ENCODE measurements around the gene RAB23.
A peak's percentile ranks its signal among the peaks of the same experiment; 100 is the strongest.

Gene RAB23

GRCh38 chr6:57165080-57165479 is 57.0 kb downstream of the RAB23 start:
- no peak for TF ChIP-seq CTCF (IDR thresholded peaks at IDR 0.05; ENCODE audit: insufficient read depth, low read depth, low read length, missing control alignments)
- DNase-seq (ENCODE audit: low read depth), result no peak
- no peak overlapping the region for H3K4me3 ChIP-seq (ENCODE audit: low read length)

GRCh38 chr6:57163956-57164355 is 58.2 kb downstream of the RAB23 start:
- no peak overlapping the region for H3K4me3 ChIP-seq (ENCODE audit: low read length)
- no peak for TF ChIP-seq CTCF (IDR thresholded peaks at IDR 0.05; ENCODE audit: insufficient read depth, low read depth, low read length, missing control alignments)
- DNase-seq (ENCODE audit: low read depth), result no peak

GRCh38 chr6:57162516-57162915 is 59.6 kb downstream of the RAB23 start:
- no peak for DNase-seq (ENCODE audit: low read depth)
- TF ChIP-seq CTCF (IDR thresholded peaks at IDR 0.05; ENCODE audit: insufficient read depth, low read depth, low read length, missing control alignments), result no peak

GRCh38 chr6:57162028-57162427 is 60.1 kb downstream of the RAB23 start:
- no peak overlapping the region for H3K4me3 ChIP-seq (ENCODE audit: low read length)
- DNase-seq (ENCODE audit: low read depth), result no peak
- TF ChIP-seq CTCF (IDR thresholded peaks at IDR 0.05; ENCODE audit: insufficient read depth, low read depth, low read length, missing control alignments), result no peak

More at GRCh38 chr6:57162516-57162915, 59.6 kb downstream of the RAB23 start:
- no peak overlapping the region for H3K4me3 ChIP-seq (ENCODE audit: low read length)

- DNase-seq (ENCODE audit: low read depth), result peak; percentile 90
- no peak overlapping the region for H3K4me3 ChIP-seq (ENCODE audit: low read length)
- no peak for TF ChIP-seq CTCF (IDR thresholded peaks at IDR 0.05; ENCODE audit: insufficient read depth, low read depth, low read length, missing control alignments)
These were observed 63.0 kb downstream of the RAB23 start for GRCh38 chr6:57159127-57159526.

GRCh38 chr6:57158658-57159057 is 63.4 kb downstream of the RAB23 start:
- DNase-seq (ENCODE audit: low read depth), result peak; percentile 80
- H3K4me3 ChIP-seq (ENCODE audit: low read length), result no peak overlapping the region
- no peak for TF ChIP-seq CTCF (IDR thresholded peaks at IDR 0.05; ENCODE audit: insufficient read depth, low read depth, low read length, missing control alignments)
